ENCODE measurements around the gene CTSV. TPM values are rescaled to one million over a fixed set of nuclear protein-coding genes. Genes with fewer than 3 reads are reported as not detected.
A peak's percentile ranks its signal among the peaks of the same experiment; 100 is the strongest.
"Not testable (repeated sequence)": the region's sequence is repeated elsewhere in the genome, so short reads cannot be mapped to it uniquely, and the experiment has no call there.

CTSV gene
- total RNA-seq (2021) (47.3 and 65.2 TPM in 2 replicates), Bru-seq, nascent RNA (percentile 66 among the genes with signal in this experiment), BruChase-seq, experiment 1, labeled RNA remaining after a 2-hour chase (percentile 69 among the genes with signal in this experiment), BruChase-seq, experiment 2, labeled RNA remaining after a 6-hour chase (percentile 78 among the genes with signal in this experiment)
- long read RNA-seq, full-length matches to known transcripts: 159 of 173 reads
- long read RNA-seq, partial matches to known transcripts: 4 of 173 reads
- long read RNA-seq, other reads (novel, unspliced or antisense): 10 of 173 reads

DNA sequence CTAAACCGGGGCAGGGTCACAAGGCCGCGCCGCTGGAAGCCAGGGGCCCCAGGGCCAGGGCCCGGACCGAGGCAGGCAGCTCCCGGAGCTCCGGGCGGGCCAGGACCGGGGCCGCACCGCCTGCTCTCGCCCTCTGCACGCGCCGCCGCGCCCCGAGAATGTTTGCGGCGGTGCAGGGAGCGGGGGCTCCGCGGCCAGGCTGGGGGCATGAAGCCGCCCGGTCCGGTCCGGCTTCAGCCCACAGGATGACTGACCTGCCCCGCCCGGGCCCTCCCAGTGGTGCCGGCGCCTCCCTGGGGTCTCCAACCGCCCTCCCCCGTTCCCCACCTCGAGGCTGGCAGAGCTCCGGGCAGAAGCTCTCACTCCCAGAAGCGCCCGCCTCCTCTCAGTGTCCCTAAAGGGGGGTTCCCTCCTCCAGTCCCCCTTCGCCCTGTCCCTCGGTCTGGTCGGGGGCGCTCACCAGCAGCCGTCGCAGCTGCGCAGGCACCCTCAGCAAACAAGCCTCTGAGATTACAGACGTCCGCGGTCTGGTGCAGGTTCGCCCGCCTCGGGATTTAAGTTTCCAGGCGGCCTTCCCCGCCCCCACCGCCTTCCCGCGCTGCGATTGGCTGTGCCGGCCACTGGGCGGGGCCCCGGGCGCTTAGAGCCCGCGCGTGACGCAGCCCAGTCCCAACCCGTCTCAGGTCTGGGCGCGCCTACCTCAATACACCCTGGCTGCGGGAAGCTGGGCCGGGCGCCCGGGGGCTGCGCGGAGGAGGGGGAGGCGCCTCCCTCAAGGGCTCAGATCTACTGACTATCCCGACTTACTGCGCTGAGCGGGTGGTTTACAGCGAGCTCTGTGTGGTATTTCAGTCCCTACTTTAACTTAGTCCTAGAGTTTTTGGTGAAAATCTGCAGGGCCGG lies at the start of gene CTSV:
TSS of gene CTSV (minus strand) at position 532 of the 903 bp plus-strand sequence. CDS start 1,099 bp downstream, outside the sequence.
- Histone ChIP-seq H3K4me1 (replicated peaks; ENCODE audit: insufficient read depth) (peaks cover 28% of the 10 kb centered on the region), H3K9me2 (ENCODE audit: insufficient read depth) (no peaks in the 10 kb centered on the region), H3K27me3 (ENCODE audit: insufficient read depth, low read depth) (no peaks in the 10 kb centered on the region), H2AFZ (peak within 1 kb of the TSS; percentile 87), H3K4me3 (peak within 1 kb of the TSS; percentile 60), H3K79me2 (ENCODE audit: low read depth) (no peaks in the 10 kb centered on the region), H3K36me3 (ENCODE audit: low read depth) (no peaks in the 10 kb centered on the region), H3K27ac (no peak within 1 kb of the TSS), H3K9me3 (ENCODE audit: insufficient read depth, low read depth) (no peaks in the 10 kb centered on the region), H3F3A (ENCODE audit: insufficient read depth, low read depth) (peaks cover 19% of the 10 kb centered on the region), H4K20me1 (ENCODE audit: insufficient read depth) (no peaks in the 10 kb centered on the region), H3K4me2 (peak within 1 kb of the TSS; percentile 86)
- TF ChIP-seq EZH2 (IDR thresholded peaks at IDR 0.05; ENCODE audit: low read depth): no peak
- TF ChIP-seq, protein P1, sequence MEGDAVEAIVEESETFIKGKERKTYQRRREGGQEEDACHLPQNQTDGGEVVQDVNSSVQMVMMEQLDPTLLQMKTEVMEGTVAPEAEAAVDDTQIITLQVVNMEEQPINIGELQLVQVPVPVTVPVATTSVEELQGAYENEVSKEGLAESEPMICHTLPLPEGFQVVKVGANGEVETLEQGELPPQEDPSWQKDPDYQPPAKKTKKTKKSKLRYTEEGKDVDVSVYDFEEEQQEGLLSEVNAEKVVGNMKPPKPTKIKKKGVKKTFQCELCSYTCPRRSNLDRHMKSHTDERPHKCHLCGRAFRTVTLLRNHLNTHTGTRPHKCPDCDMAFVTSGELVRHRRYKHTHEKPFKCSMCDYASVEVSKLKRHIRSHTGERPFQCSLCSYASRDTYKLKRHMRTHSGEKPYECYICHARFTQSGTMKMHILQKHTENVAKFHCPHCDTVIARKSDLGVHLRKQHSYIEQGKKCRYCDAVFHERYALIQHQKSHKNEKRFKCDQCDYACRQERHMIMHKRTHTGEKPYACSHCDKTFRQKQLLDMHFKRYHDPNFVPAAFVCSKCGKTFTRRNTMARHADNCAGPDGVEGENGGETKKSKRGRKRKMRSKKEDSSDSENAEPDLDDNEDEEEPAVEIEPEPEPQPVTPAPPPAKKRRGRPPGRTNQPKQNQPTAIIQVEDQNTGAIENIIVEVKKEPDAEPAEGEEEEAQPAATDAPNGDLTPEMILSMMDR (conservative IDR thresholded peaks at IDR 0.05): no peak
- POLR2A ChIA-PET (ENCODE audit: unreplicated experiment): interaction anchor here (0.5 to 0.9 kb wide), 9 partner anchors 34 to 1450 kb away, joined by 3 to 17 read pairs (median 6); partner anchors contain the start of gene TMOD1
- BruUV-seq (replicated peaks): no TSS peak
- CTCF ChIA-PET: interaction anchor here (0.6 kb wide), 1 partner anchor 734 kb away, joined by 3 read pairs; no protein-coding TSS in a partner anchor
- peak; percentile 80 to 97 for DNase-seq
- intact Hi-C loops (cut with micrococcal nuclease; ENCODE audit: unreplicated experiment): no loop called here

DNA sequence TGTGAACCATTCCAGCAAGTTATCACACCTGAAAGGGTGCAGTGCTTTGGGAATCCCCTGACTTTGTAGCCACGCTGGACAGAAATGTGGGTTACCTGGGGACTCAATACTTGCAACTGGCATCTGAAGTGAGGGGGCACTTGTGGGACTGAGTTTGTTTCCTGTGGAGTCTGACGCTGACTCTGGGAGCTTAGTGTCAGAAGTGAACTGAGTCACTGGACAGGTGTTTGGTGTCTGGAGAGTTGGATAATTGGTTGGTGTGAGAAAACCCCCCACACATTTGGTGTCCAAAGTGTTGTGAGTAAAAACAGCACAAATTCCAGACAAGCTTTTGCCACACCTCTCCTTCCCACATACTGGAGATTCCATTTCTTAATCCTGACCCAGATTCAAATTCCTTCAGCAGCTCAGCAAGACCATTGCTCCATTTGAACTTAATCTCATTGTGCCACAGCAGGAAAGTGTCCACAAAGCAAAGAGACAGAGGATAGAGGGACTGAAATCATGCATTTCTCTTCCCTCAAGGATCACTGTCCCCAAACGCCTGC lies 48.8 kb upstream of the CTSV start:
- BruUV-seq (replicated peaks); H2AFZ ChIP-seq; DNase-seq; H3K79me2 ChIP-seq (ENCODE audit: low read depth); POLR2A ChIA-PET (ENCODE audit: unreplicated experiment); H3K27ac ChIP-seq; H3K27me3 ChIP-seq (ENCODE audit: insufficient read depth, low read depth); H3K4me1 ChIP-seq (replicated peaks; ENCODE audit: insufficient read depth); H3F3A ChIP-seq (ENCODE audit: insufficient read depth, low read depth); H4K20me1 ChIP-seq (ENCODE audit: insufficient read depth); H3K4me3 ChIP-seq; intact Hi-C loops (cut with micrococcal nuclease; ENCODE audit: unreplicated experiment); H3K9me2 ChIP-seq (ENCODE audit: insufficient read depth); H3K36me3 ChIP-seq (ENCODE audit: low read depth); H3K9me3 ChIP-seq (ENCODE audit: insufficient read depth, low read depth): not testable (repeated sequence)
- CTCF ChIA-PET: interaction anchor here (0.6 kb wide), 1 partner anchor 414 kb away, joined by 12 read pairs; the partner anchor contains the start of gene TMOD1
- H3K4me2 ChIP-seq: peak overlapping the region; percentile 15; the same call in 1 of the 2 replicates

DNA sequence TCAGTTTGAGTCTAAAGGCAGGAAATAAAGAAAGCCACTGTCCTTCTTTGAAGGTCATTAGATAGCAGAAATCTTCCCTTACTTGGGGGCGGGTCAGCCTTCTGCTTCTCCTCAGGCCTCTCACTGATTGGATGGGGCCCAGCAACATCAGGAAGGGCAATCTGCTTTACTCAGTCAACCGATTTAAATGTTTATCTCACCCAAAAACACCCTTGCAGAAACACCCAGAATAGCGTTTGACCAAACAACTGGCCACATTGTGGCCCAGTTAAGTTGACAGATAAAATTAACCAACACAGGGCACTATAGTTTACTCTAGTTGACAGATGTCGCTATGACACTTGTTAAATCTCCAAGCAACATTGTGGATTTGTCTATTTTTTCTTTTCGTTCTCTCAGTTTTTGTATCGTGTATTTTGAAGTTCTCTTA lies 45.6 kb upstream of the CTSV start:
- H3K36me3 ChIP-seq (ENCODE audit: low read depth); H3K9me2 ChIP-seq (ENCODE audit: insufficient read depth); H3K4me3 ChIP-seq; H3K27me3 ChIP-seq (ENCODE audit: insufficient read depth, low read depth); H3K4me2 ChIP-seq; CTCF ChIA-PET; H3K27ac ChIP-seq; H4K20me1 ChIP-seq (ENCODE audit: insufficient read depth); H3K79me2 ChIP-seq (ENCODE audit: low read depth); H3K9me3 ChIP-seq (ENCODE audit: insufficient read depth, low read depth); POLR2A ChIA-PET (ENCODE audit: unreplicated experiment); BruUV-seq (replicated peaks); intact Hi-C loops (cut with micrococcal nuclease; ENCODE audit: unreplicated experiment); DNase-seq; H3F3A ChIP-seq (ENCODE audit: insufficient read depth, low read depth); H3K4me1 ChIP-seq (replicated peaks; ENCODE audit: insufficient read depth); H2AFZ ChIP-seq: not testable (repeated sequence)

DNA sequence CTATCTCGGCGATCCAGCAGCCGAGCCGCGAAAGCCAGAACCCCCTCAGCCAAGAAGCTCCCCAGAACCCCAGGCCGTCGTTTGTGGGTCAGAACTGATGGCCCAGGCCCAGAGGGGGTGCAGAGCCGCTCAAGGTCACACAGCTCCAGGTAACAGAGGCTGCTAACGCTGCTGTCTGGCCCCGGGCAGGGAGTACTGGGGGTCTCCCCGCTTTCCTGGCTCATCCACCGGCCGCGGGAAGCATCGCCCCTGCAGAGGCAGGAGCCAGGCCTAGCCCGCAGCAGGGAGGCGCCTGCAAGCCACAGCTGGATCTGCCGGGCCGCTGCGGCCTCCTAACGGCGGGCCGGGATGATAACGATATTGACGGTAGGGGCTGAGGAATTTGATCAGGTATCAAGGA lies 39.4 kb upstream of the CTSV start:
- intact Hi-C loops (cut with micrococcal nuclease; ENCODE audit: unreplicated experiment): no loop called here
- POLR2A ChIA-PET (ENCODE audit: unreplicated experiment): no interaction called here
- BruUV-seq (replicated peaks): no TSS peak

More for the DNA sequence above, 39.4 kb upstream of the CTSV start:
- Histone ChIP-seq H3F3A (ENCODE audit: insufficient read depth, low read depth) (no peaks in the 10 kb centered on the region), H3K27ac (no peak overlapping the region), H2AFZ (no peak overlapping the region), H3K4me2 (no peak overlapping the region), H3K4me1 (replicated peaks; ENCODE audit: insufficient read depth) (no peaks in the 10 kb centered on the region), H3K4me3 (no peak overlapping the region), H3K79me2 (ENCODE audit: low read depth) (no peaks in the 10 kb centered on the region), H3K9me2 (ENCODE audit: insufficient read depth) (no peaks in the 10 kb centered on the region), H3K36me3 (ENCODE audit: low read depth) (no peaks in the 10 kb centered on the region), H3K9me3 (ENCODE audit: insufficient read depth, low read depth) (no peaks in the 10 kb centered on the region), H3K27me3 (ENCODE audit: insufficient read depth, low read depth) (no peaks in the 10 kb centered on the region), H4K20me1 (ENCODE audit: insufficient read depth) (no peaks in the 10 kb centered on the region)
- DNase-seq: no peak
- CTCF ChIA-PET: no interaction called here
- no peak for TF ChIP-seq EZH2 (IDR thresholded peaks at IDR 0.05; ENCODE audit: low read depth)
- TF ChIP-seq, protein P1 (conservative IDR thresholded peaks at IDR 0.05): no peak

Measured in PC-9 (cell line).